Pons (tissue), 1 donor: ENCODE data around the gene STRN3.
"Not testable (repeated sequence)": the region's sequence is repeated elsewhere in the genome, so short reads cannot be mapped to it uniquely, and the experiment has no call there.

ENCODE experiments used
- DNase-seq: peaks from one replicate; pipeline ENCODE4 v3.0.0-alpha.2; 2016; ENCODE audit warnings: low spot score

Gene STRN3

GRCh38 chr14:30907659-30908057, 118.5 kb downstream of the STRN3 start:
- DNase-seq = no peak

GRCh38 chr14:30906752-30907658, 119.2 kb downstream of the STRN3 start:
- DNase-seq = peak; percentile 43

- no peak for DNase-seq
Observed at GRCh38 chr14:30903285-30904124, 122.7 kb downstream of the STRN3 start.

- not testable (repeated sequence) for DNase-seq
Observed at GRCh38 chr14:30897121-30897520, 129.1 kb downstream of the STRN3 start.

- DNase-seq = no peak
Observed at GRCh38 chr14:30896435-30896834, 129.7 kb downstream of the STRN3 start.

GRCh38 chr14:30894923-30895515, 131.2 kb downstream of the STRN3 start:
- no peak for DNase-seq

- DNase-seq = no peak
Observed at GRCh38 chr14:30893819-30894218, 132.4 kb downstream of the STRN3 start.

GRCh38 chr14:30889244-30889594, 137.0 kb downstream of the STRN3 start:
- DNase-seq = no peak

- no peak for DNase-seq
Observed at GRCh38 chr14:30888480-30889243, 137.5 kb downstream of the STRN3 start.

GRCh38 chr14:30885840-30886740, 140.1 kb downstream of the STRN3 start:
- no peak for DNase-seq

GRCh38 chr14:30884901-30885300, 141.3 kb downstream of the STRN3 start:
- DNase-seq = no peak

GRCh38 chr14:30883508-30884294, 142.5 kb downstream of the STRN3 start:
- DNase-seq = no peak

GRCh38 chr14:30882431-30882830, 143.7 kb downstream of the STRN3 start:
- no peak for DNase-seq

GRCh38 chr14:30876692-30877091, 149.5 kb downstream of the STRN3 start:
- DNase-seq = no peak

- no peak for DNase-seq
Observed at GRCh38 chr14:30875788-30876053, 150.5 kb downstream of the STRN3 start.

GRCh38 chr14:30874999-30875787, 151.0 kb downstream of the STRN3 start:
- no peak for DNase-seq

GRCh38 chr14:30874120-30874998, 151.8 kb downstream of the STRN3 start, which contains the start of gene COCH:
COCH (plus strand) TSS chr14:30874559; CDS start chr14:30874939, 380 bp downstream.
- no peak for DNase-seq
